Measurements from ENCODE around the gene ANKRD6.

DNA sequence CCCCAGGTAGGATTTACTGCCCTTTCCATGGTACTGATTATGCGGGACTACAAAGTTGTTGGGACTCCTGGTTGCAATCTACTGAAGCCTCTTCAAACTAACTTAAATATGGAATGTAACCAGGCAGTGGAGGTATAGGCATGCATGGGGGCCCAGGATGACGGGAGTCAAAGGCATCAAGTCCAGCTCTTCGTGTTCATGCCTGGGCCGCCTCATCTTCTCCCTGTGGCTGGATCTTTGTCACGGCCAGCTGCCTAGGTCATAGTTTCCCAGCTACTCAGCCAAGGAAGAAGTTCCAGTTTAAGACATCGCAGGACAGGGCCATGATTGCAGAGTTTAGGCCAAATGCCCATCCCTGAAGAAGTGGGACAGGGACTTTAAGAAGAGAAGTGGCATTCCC is 185.1 kb downstream of the ANKRD6 start:
- TF ChIP-seq POLR2AphosphoS5 (IDR thresholded peaks at IDR 0.05; ENCODE audit: insufficient read depth in 1 of 2, low read depth in 1 of 2), result no peak
- TF ChIP-seq, protein P1, sequence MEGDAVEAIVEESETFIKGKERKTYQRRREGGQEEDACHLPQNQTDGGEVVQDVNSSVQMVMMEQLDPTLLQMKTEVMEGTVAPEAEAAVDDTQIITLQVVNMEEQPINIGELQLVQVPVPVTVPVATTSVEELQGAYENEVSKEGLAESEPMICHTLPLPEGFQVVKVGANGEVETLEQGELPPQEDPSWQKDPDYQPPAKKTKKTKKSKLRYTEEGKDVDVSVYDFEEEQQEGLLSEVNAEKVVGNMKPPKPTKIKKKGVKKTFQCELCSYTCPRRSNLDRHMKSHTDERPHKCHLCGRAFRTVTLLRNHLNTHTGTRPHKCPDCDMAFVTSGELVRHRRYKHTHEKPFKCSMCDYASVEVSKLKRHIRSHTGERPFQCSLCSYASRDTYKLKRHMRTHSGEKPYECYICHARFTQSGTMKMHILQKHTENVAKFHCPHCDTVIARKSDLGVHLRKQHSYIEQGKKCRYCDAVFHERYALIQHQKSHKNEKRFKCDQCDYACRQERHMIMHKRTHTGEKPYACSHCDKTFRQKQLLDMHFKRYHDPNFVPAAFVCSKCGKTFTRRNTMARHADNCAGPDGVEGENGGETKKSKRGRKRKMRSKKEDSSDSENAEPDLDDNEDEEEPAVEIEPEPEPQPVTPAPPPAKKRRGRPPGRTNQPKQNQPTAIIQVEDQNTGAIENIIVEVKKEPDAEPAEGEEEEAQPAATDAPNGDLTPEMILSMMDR (IDR thresholded peaks at IDR 0.05), result no peak

Data from vagina (tissue), 2 donors.